ENCODE results near the gene XRRA1.

Gene XRRA1

GRCh38 chr11:74956397-74957015, 7.6 kb upstream of the XRRA1 start:
- no peak for TF ChIP-seq CTCF (IDR thresholded peaks at IDR 0.05)

GRCh38 chr11:74954199-74954598, 5.3 kb upstream of the XRRA1 start:
- TF ChIP-seq CTCF (IDR thresholded peaks at IDR 0.05), result no peak

GRCh38 chr11:74953451-74953850, 4.6 kb upstream of the XRRA1 start:
- no peak for TF ChIP-seq CTCF (IDR thresholded peaks at IDR 0.05)

GRCh38 chr11:74952752-74953151, 3.9 kb upstream of the XRRA1 start:
- no peak for TF ChIP-seq CTCF (IDR thresholded peaks at IDR 0.05)

DNA sequence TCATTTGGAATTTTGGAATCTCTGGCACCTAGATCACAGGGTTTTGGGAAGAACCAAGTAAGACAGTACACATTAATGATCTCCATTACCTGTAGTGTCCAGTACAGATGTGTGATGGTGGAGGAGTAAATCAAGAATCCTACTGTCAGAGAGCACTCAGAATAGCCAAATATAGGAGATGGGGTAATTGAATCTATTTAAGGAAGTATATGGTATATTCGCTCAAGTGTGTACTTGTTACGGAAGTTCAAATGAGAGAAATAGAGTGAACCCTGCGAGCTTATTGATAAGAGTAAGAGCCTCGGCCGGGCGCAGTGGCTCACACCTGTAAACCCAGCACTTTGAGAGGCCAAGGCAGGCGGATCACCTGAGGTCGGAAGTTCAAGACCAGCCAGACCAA, 2.3 kb upstream of the XRRA1 start:
- TF ChIP-seq CTCF (IDR thresholded peaks at IDR 0.05), result no peak

GRCh38 chr11:74950374-74950969, 1.6 kb upstream of the XRRA1 start:
- TF ChIP-seq CTCF (IDR thresholded peaks at IDR 0.05), result no peak

DNA sequence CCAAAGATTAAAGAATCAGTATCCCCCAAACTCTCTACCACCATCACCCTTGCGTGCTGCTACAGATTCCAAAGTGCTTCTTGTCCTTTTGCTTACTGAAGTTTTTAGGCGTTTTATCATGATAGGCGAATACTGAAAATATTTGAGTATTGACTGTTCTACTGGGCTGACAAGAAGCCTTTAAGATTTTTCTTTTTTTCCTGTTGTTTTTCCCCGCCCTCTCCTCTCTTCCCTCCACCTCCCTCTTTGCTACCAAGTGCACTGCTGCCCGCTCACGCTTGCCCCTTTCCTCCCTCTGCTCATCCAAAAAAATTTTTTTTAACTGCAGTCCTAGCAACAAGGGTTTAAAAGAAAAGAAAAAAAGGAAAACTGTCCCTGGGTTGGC, 854 bp upstream of the XRRA1 start:
- TF ChIP-seq CTCF (IDR thresholded peaks at IDR 0.05), result no peak

DNA sequence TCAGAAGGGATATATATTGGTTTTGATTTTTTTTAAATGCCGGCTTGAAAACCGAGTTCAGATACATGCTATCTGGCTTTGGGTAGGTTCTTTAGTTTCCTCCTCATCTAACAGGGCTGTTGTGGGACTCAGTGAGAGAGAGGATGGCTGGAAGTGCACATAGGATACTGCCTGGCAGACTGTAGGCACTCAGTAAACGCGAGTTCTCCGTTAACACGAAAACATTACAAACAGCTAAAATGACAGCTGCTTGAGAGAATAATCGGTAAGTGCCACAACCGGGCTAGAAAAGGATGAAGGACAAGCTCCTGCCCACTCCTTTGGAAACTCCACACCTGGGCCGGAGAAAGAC, 369 bp downstream of the XRRA1 start:
- no peak for TF ChIP-seq CTCF (IDR thresholded peaks at IDR 0.05)

All from LNCAP (cell line).